WTC11 (cell line): ENCODE measurements around the gene NUP93. TPM values are rescaled to one million over a fixed set of nuclear protein-coding genes. Genes with fewer than 3 reads are reported as not detected.

Experiments used
- ATAC-seq: fragments of 200-7000 bp; cut with Tn5 transposase; 2 replicates; pipeline ENCODE4 v1.10.0; 2021; ENCODE audit warnings: mild to moderate bottlenecking, moderate library complexity
- CTCF ChIA-PET: fragments of 300-600 bp; sonication (Branson Sonifier 250); formaldehyde crosslinking; loops from one replicate; lab custom pipeline; 2021; ENCODE audit warnings: antibody characterized with exemption; lab: Charles Lee
- POLR2A ChIA-PET: fragments of 350-600 bp; sonication (Branson Sonifier 250); formaldehyde crosslinking; loops from one replicate; lab custom pipeline; 2021; ENCODE audit warnings: antibody characterized with exemption; lab: Charles Lee
- DNase-seq: peaks from one replicate; pipeline ENCODE4 v3.0.0; 2021; ENCODE audit warnings: low spot score
- H3K27ac Mint-ChIP-seq: 2 replicates; pipeline ENCODE4 v1.8.0; 2021; ENCODE audit warnings: mixed read lengths
- H3K27me3 Mint-ChIP-seq: 2 replicates; pipeline ENCODE4 v1.8.0; 2021; ENCODE audit warnings: low read depth, mild to moderate bottlenecking, moderate library complexity, mixed read lengths
- H3K36me3 Mint-ChIP-seq: 2 replicates; pipeline ENCODE4 v1.8.0; 2021; ENCODE audit warnings: mixed read lengths
- H3K4me1 Mint-ChIP-seq: 2 replicates; pipeline ENCODE4 v1.8.0; 2022; ENCODE audit warnings: mixed read lengths
- H3K4me3 Mint-ChIP-seq: 2 replicates; pipeline ENCODE4 v1.8.0; 2021; ENCODE audit warnings: mild to moderate bottlenecking, moderate library complexity, mixed read lengths
- H3K9me3 Mint-ChIP-seq: 2 replicates; pipeline ENCODE4 v1.8.0; 2021; ENCODE audit warnings: mixed read lengths
- AFF4 ChIP-seq: sonication (generic); formaldehyde crosslinking; IDR thresholded peaks from 2 replicates; pipeline ENCODE4 v1.8.1; 2023; ENCODE audit warnings: mild to moderate bottlenecking, missing genetic modification reagents, borderline replicate concordance
- ARID4B ChIP-seq: sonication (generic); formaldehyde crosslinking; IDR thresholded peaks from 2 replicates; pipeline ENCODE4 v1.8.0; 2023; ENCODE audit warnings: missing genetic modification reagents, mild to moderate bottlenecking, borderline replicate concordance
- CTCF ChIP-seq: fragments of 200-600 bp; IDR thresholded peaks from 2 replicates; pipeline ENCODE4 v1.8.0; 2022; ENCODE audit warnings: antibody characterized with exemption
- ETV6 ChIP-seq: sonication (generic); formaldehyde crosslinking; IDR thresholded peaks from 2 replicates; pipeline ENCODE4 v1.8.1; 2022; ENCODE audit warnings: mild to moderate bottlenecking, missing genetic modification reagents
- FOXK1 ChIP-seq: sonication (generic); formaldehyde crosslinking; IDR thresholded peaks from 2 replicates; pipeline ENCODE4 v1.8.0; 2022; ENCODE audit warnings: mild to moderate bottlenecking, moderate library complexity, missing genetic modification reagents
- GABPB1 ChIP-seq: sonication (generic); formaldehyde crosslinking; IDR thresholded peaks from 2 replicates; pipeline ENCODE4 v1.8.1; 2023; ENCODE audit warnings: mild to moderate bottlenecking, missing genetic modification reagents
- GTF2I ChIP-seq: fragments of 250-450 bp; sonication (Bioruptor Pico); conservative IDR thresholded peaks from 2 replicates; pipeline ENCODE4 v1.4.0; 2021; ENCODE audit warnings: mild to moderate bottlenecking
- IRF1 ChIP-seq: sonication (generic); formaldehyde crosslinking; IDR thresholded peaks from 2 replicates; pipeline ENCODE4 v1.8.0; 2023; ENCODE audit warnings: missing genetic modification reagents
- KAT7 ChIP-seq: sonication (generic); formaldehyde crosslinking; IDR thresholded peaks from 2 replicates; pipeline ENCODE4 v1.8.1; 2023; ENCODE audit warnings: missing genetic modification reagents, mild to moderate bottlenecking, borderline replicate concordance
- OVOL2 ChIP-seq: fragments of 250-450 bp; sonication (Bioruptor Pico); IDR thresholded peaks from 2 replicates; pipeline ENCODE4 v1.9.0; 2021; ENCODE audit warnings: mild to moderate bottlenecking, borderline replicate concordance
- SP1 ChIP-seq: sonication (generic); formaldehyde crosslinking; conservative IDR thresholded peaks from 2 replicates; pipeline ENCODE4 v1.8.1; 2022; ENCODE audit warnings: missing genetic modification reagents
- STAT6 ChIP-seq: sonication (generic); formaldehyde crosslinking; conservative IDR thresholded peaks from 2 replicates; pipeline ENCODE4 v1.8.1; 2023; ENCODE audit warnings: mild to moderate bottlenecking, low read depth, missing genetic modification reagents, moderate library complexity
- ZNF219 ChIP-seq: sonication (generic); formaldehyde crosslinking; IDR thresholded peaks from 2 replicates; pipeline ENCODE4 v1.8.0; 2023; ENCODE audit warnings: missing genetic modification reagents, mild to moderate bottlenecking, borderline replicate concordance
- total RNA-seq: library from RNA; stranded (reverse); gene quantifications from 3 replicates; pipeline ENCODE4 v1.2.3, GENCODE V29; 2021
- TF ChIP-seq, protein P1 (sequence below): sonication (generic); formaldehyde crosslinking; IDR thresholded peaks from 2 replicates; pipeline ENCODE4 v1.8.1; 2022; ENCODE audit warnings: missing genetic modification reagents, borderline replicate concordance
- TF ChIP-seq, protein P2 (sequence below): fragments of 250-450 bp; sonication (Bioruptor Pico); IDR thresholded peaks from 2 replicates; pipeline ENCODE4 v2.1.2; 2022; ENCODE audit warnings: mild to moderate bottlenecking, moderate library complexity
- TF ChIP-seq, protein P3 (sequence below): fragments of 250-450 bp; sonication (Bioruptor Pico); IDR thresholded peaks from 2 replicates; pipeline ENCODE4 v1.8.0; 2021; ENCODE audit warnings: mild to moderate bottlenecking

The NUP93 gene
- total RNA-seq, 1 experiment from 2014 or later: 185 TPM

- TF ChIP-seq, protein P1, sequence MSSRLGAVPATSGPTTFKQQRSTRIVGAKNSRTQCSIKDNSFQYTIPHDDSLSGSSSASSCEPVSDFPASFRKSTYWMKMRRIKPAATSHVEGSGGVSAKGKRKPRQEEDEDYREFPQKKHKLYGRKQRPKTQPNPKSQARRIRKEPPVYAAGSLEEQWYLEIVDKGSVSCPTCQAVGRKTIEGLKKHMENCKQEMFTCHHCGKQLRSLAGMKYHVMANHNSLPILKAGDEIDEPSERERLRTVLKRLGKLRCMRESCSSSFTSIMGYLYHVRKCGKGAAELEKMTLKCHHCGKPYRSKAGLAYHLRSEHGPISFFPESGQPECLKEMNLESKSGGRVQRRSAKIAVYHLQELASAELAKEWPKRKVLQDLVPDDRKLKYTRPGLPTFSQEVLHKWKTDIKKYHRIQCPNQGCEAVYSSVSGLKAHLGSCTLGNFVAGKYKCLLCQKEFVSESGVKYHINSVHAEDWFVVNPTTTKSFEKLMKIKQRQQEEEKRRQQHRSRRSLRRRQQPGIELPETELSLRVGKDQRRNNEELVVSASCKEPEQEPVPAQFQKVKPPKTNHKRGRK (CRISPR knock-in tag): no peak
- TF ChIP-seq SP1 (CRISPR knock-in tag) (no peak), GABPB1 (CRISPR knock-in tag) (no peak), OVOL2 (CRISPR knock-in tag) (no peak), STAT6 (CRISPR knock-in tag) (no peak), AFF4 (CRISPR knock-in tag) (no peak)
- TF ChIP-seq, protein P2, sequence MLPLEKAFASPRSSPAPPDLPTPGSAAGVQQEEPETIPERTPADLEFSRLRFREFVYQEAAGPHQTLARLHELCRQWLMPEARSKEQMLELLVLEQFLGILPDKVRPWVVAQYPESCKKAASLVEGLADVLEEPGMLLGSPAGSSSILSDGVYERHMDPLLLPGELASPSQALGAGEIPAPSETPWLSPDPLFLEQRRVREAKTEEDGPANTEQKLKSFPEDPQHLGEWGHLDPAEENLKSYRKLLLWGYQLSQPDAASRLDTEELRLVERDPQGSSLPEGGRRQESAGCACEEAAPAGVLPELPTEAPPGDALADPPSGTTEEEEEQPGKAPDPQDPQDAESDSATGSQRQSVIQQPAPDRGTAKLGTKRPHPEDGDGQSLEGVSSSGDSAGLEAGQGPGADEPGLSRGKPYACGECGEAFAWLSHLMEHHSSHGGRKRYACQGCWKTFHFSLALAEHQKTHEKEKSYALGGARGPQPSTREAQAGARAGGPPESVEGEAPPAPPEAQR (CRISPR knock-in tag): no peak
Observed at GRCh38 chr16:56722200-56722842, 7.6 kb upstream of the NUP93 start (continued).

GRCh38 chr16:56724191-56724590 lies 5.7 kb upstream of the NUP93 start:
- Mint-ChIP-seq H3K27ac (no peak overlapping the region), H3K4me1 (peaks cover 6% of the 10 kb centered on the region), H3K36me3 (no peaks in the 10 kb centered on the region), H3K9me3 (no peaks in the 10 kb centered on the region), H3K4me3 (no peak overlapping the region), H3K27me3 (no peaks in the 10 kb centered on the region; the same call in 1 of the 2 replicates)
- POLR2A ChIA-PET: no interaction called here
- DNase-seq (no peak), ATAC-seq (no peak)
- CTCF ChIA-PET: no interaction called here
- TF ChIP-seq CTCF: no peak
- no peak for TF ChIP-seq ETV6
- TF ChIP-seq GTF2I (CRISPR knock-in tag): no peak
- TF ChIP-seq FOXK1: no peak
- TF ChIP-seq, protein P3, sequence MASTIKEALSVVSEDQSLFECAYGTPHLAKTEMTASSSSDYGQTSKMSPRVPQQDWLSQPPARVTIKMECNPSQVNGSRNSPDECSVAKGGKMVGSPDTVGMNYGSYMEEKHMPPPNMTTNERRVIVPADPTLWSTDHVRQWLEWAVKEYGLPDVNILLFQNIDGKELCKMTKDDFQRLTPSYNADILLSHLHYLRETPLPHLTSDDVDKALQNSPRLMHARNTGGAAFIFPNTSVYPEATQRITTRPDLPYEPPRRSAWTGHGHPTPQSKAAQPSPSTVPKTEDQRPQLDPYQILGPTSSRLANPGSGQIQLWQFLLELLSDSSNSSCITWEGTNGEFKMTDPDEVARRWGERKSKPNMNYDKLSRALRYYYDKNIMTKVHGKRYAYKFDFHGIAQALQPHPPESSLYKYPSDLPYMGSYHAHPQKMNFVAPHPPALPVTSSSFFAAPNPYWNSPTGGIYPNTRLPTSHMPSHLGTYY (CRISPR knock-in tag): no peak
- TF ChIP-seq ARID4B (CRISPR knock-in tag): no peak
- no peak for TF ChIP-seq KAT7
- no peak for TF ChIP-seq IRF1 (CRISPR knock-in tag)
- no peak for TF ChIP-seq ZNF219 (CRISPR knock-in tag)
